Fibroblast of pulmonary artery (primary cell): Measurements from ENCODE around the gene TBXA2R.

Experiments
- DNase-seq: peaks from one replicate; pipeline ENCODE4 v3.0.0-alpha.2; 2010; ENCODE audit warnings: low read depth
- H3K4me3 ChIP-seq: replicated peaks from 2 replicates; pipeline ENCODE4 v1.5.1; 2011; ENCODE audit warnings: low read depth, mild to moderate bottlenecking, control low read depth, low read length, moderate library complexity
- CTCF ChIP-seq: IDR thresholded peaks from 2 replicates; pipeline ENCODE4 v1.5.1; 2011; ENCODE audit warnings: mild to moderate bottlenecking, control low read depth, low read length, inconsistent platforms; ENCODE audit errors: missing control alignments

TBXA2R gene

DNA sequence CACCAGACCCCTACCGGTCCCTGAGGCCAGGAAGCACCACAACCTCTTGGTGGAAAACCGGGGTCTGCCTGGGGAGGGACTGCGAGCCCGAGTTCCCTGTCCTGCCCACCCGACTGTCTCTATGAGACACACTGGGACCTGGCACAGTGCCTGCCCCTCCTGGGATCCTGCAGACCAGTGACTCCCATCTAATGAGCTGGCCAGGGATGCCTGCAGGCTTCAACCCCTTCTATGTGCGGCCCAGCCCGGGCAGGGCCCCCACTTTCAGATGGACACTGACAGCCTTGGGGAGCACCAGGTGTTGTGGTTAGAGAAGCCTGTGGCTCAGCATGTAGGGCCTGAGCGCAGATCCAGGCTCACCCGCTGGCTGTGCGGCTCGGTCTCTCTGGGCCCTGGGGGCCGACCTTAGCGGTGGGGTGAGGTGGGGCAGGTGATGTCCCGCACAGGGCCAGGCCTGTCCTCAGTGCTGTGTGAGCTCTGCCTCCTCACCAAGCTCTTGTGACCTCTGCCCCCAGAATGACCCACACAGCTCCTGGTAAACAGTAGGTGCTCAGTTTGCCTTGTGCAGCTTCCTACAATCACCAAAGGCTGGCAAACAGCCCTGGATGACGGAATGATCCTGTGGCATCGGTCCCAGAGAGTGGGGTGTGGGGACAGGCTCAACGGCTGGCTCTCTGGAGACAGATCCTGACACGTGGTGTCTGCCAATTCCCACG lies 37.8 kb upstream of the TBXA2R start:
- peak; percentile 31 for DNase-seq
- no peak for TF ChIP-seq CTCF
- H3K4me3 ChIP-seq: no peak overlapping the region

GRCh38 chr19:3643674-3644313 lies 37.1 kb upstream of the TBXA2R start:
- no peak for TF ChIP-seq CTCF
- DNase-seq: no peak
- no peak overlapping the region for H3K4me3 ChIP-seq

- TF ChIP-seq CTCF: no peak
- no peak for DNase-seq
- H3K4me3 ChIP-seq: no peak overlapping the region
These were observed 36.5 kb upstream of the TBXA2R start for GRCh38 chr19:3642987-3643673.

GRCh38 chr19:3642296-3642695 lies 35.6 kb upstream of the TBXA2R start:
- H3K4me3 ChIP-seq: no peak overlapping the region
- DNase-seq: no peak
- no peak for TF ChIP-seq CTCF

DNA sequence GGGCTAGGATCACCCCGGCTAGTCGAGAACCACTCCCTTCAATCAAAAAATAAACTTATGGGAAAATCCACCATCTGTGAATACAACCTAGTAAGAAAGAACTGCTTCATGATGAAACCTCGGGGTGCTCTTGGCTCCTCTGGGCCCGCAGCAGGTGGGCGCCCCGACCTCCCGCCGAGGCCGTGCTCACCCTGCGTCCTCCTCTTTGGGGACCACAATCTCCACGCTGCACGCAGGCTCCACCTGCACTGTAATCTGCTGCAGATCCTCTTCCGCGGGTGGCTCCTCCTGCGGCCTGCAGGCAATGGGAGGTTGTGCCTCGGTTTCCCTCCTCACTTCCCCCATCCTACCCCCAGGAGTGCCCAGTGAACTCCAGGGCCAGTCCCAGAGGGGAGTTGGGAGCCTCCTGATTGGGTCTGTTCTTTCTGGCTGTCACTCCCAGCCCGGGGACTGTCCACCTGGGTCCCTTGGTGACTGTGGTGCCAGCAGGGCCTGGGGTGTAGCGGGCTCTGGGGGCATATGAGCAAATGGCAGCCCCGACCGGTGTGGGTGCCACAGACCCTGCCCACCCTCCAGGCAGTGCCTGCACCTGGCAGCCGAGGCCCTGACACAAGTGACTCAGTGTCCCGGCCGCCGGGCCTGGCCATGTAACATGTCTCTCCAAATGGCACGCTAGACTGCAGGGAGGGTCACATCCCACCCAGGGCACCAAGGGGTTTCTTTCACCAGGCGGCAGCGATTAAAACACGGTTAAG lies 35.0 kb upstream of the TBXA2R start:
- no peak for TF ChIP-seq CTCF
- no peak overlapping the region for H3K4me3 ChIP-seq
- DNase-seq: no peak

DNA sequence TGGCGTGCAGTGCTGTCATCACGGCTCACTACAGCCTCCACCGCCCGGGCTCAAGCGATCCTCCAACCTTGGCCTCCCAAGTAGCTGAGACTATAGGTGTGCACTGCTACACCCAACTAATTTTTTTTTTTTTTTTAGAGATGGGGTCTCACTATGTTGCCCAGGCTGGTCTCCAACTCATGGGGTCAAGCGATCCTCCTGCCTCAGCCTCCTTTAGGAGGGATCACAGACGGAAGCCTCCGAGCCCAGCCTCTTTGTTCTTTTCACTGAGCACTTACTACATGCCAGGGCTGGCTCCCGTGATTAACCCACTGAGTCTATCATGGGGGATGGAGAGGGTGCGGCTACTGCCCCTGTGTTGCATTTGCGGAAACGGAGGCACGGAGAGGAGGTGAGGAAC lies 32.8 kb upstream of the TBXA2R start:
- DNase-seq: no peak
- H3K4me3 ChIP-seq: no peak overlapping the region
- TF ChIP-seq CTCF: no peak
